Measurements from ENCODE around the gene RBX1.

- TF ChIP-seq ESRRG (CRISPR knock-in tag; IDR thresholded peaks at IDR 0.05) = no peak
- TF ChIP-seq PPARA (CRISPR knock-in tag; IDR thresholded peaks at IDR 0.05; ENCODE audit: borderline replicate concordance) = no peak
- TF ChIP-seq CREB5 (CRISPR knock-in tag; IDR thresholded peaks at IDR 0.05; ENCODE audit: low read depth) = no peak
- no peak for TF ChIP-seq ZFP30 (CRISPR knock-in tag; IDR thresholded peaks at IDR 0.05)
Measured at GRCh38 chr22:40995821-40996220, 44.6 kb downstream of the RBX1 start.
